ENCODE results near the gene TGFA. TPM values are rescaled to one million over a fixed set of nuclear protein-coding genes. Genes with fewer than 3 reads are reported as not detected.

Gene TGFA
- total RNA-seq, 4 donors from 2014 or later, result 19.2 to 62.4 (median 41.7) TPM

DNA sequence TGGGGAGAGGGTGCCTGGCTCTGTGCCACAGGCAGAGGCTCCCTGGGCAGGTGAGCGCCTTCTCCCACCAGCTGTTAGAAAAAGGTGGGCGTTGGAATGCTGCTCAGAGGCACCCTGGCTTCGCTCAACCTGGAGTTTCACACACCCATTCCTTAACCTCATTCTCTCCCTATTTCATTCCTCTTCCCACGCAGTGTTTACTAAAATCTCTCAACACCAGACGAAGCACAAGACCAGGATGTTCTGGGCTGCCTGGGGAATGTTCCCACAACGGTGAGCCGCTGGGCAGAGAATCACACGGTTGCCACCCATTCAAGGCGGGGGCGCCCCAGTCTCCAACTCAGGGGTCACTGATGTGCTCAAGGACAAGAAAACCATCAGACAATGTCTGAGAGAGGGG lies 64.5 kb downstream of the TGFA start:
- no peak for DNase-seq (ENCODE audit: low spot score in 2 of 2)
- Histone ChIP-seq H3K4me3 (no peak overlapping the region), H3K27ac (no peak overlapping the region), H3K4me1 (no peaks in the 10 kb centered on the region), H3K27me3 (no peaks in the 10 kb centered on the region), H3K36me3 (no peaks in the 10 kb centered on the region), H3K9me3 (no peaks in the 10 kb centered on the region)
- 68% methylated on average over 10 of the region's 10 CpGs for WGBS
- no peak for TF ChIP-seq CTCF (IDR thresholded peaks at IDR 0.05)
- TF ChIP-seq EP300 (IDR thresholded peaks at IDR 0.05), result no peak
- no peak for TF ChIP-seq POLR2A (IDR thresholded peaks at IDR 0.05)
- TF ChIP-seq POLR2AphosphoS5 (IDR thresholded peaks at IDR 0.05), result no peak

GRCh38 chr2:70484086-70484485 lies 69.5 kb downstream of the TGFA start:
- H3K4me1 ChIP-seq, result no peaks in the 10 kb centered on the region
- 67% methylated on average over 1 of the region's 1 CpG for WGBS
- TF ChIP-seq CTCF (IDR thresholded peaks at IDR 0.05), result no peak
- TF ChIP-seq POLR2AphosphoS5 (IDR thresholded peaks at IDR 0.05), result no peak
- no peak for TF ChIP-seq EP300 (IDR thresholded peaks at IDR 0.05)
- H3K4me3 ChIP-seq, result no peak overlapping the region
- H3K36me3 ChIP-seq, result no peaks in the 10 kb centered on the region
- no peak for DNase-seq (ENCODE audit: low spot score in 2 of 2)
- no peak overlapping the region for H3K27ac ChIP-seq
- no peaks in the 10 kb centered on the region for H3K27me3 ChIP-seq
- peaks cover 7% of the 10 kb centered on the region for H3K9me3 ChIP-seq

GRCh38 chr2:70482401-70482800 lies 71.2 kb downstream of the TGFA start:
- Histone ChIP-seq H3K4me1 (no peaks in the 10 kb centered on the region), H3K27me3 (no peaks in the 10 kb centered on the region), H3K36me3 (no peaks in the 10 kb centered on the region), H3K9me3 (peaks cover 7% of the 10 kb centered on the region), H3K4me3 (no peak overlapping the region), H3K27ac (no peak overlapping the region)
- no peak for DNase-seq (ENCODE audit: low spot score in 2 of 2)
- TF ChIP-seq EP300 (IDR thresholded peaks at IDR 0.05) (no peak), POLR2AphosphoS5 (IDR thresholded peaks at IDR 0.05) (no peak), CTCF (IDR thresholded peaks at IDR 0.05) (no peak), POLR2A (IDR thresholded peaks at IDR 0.05) (no peak)

- TF ChIP-seq POLR2AphosphoS5 (IDR thresholded peaks at IDR 0.05), result no peak
- TF ChIP-seq CTCF (IDR thresholded peaks at IDR 0.05), result no peak
- no peak for TF ChIP-seq EP300 (IDR thresholded peaks at IDR 0.05)
- TF ChIP-seq POLR2A (IDR thresholded peaks at IDR 0.05), result no peak
- no peak overlapping the region for H3K27ac ChIP-seq
- H3K27me3 ChIP-seq, result no peaks in the 10 kb centered on the region
- H3K9me3 ChIP-seq, result peaks cover 7% of the 10 kb centered on the region
- H3K4me3 ChIP-seq, result no peak overlapping the region
- DNase-seq (ENCODE audit: low spot score in 2 of 2), result no peak
- 56% methylated on average over 5 of the region's 5 CpGs for WGBS
- H3K36me3 ChIP-seq, result no peaks in the 10 kb centered on the region
- H3K4me1 ChIP-seq, result no peaks in the 10 kb centered on the region
Measured at GRCh38 chr2:70480468-70480867, 73.2 kb downstream of the TGFA start.

DNA sequence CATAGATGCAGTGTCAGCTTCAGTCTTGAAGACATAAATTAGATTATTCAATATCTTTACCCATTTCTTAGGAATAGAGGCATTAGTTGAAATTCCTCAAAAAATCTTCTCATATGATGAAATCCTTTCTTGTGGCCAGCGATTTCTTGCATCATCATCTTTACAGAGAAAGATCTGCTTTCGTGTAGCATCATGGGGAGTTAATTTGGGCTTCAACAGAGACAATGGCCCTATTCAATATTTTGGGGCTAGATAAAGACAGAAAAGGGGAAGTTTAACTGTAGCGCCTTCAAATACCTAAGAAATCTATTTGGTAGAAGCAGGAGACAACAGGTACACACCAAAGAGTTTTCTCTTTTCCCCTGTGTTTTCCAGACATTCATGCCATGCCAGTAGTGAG lies 73.8 kb downstream of the TGFA start:
- WGBS, result 84% methylated on average over 3 of the region's 3 CpGs
- no peaks in the 10 kb centered on the region for H3K27me3 ChIP-seq
- DNase-seq (ENCODE audit: low spot score in 2 of 2), result no peak
- no peak overlapping the region for H3K27ac ChIP-seq
- no peaks in the 10 kb centered on the region for H3K4me1 ChIP-seq
- H3K36me3 ChIP-seq, result no peaks in the 10 kb centered on the region
- peaks cover 7% of the 10 kb centered on the region for H3K9me3 ChIP-seq
- TF ChIP-seq EP300 (IDR thresholded peaks at IDR 0.05) (no peak), POLR2A (IDR thresholded peaks at IDR 0.05) (no peak), CTCF (IDR thresholded peaks at IDR 0.05) (no peak), POLR2AphosphoS5 (IDR thresholded peaks at IDR 0.05) (no peak)
- H3K4me3 ChIP-seq, result no peak overlapping the region
